Neural progenitor cell (in vitro differentiated cells): Measurements from ENCODE around the gene SASH3. TPM values are rescaled to one million over a fixed set of nuclear protein-coding genes. Genes with fewer than 3 reads are reported as not detected.

Experiments
- DNase-seq: peaks from one replicate; pipeline ENCODE4 v3.0.0-alpha.2; 2016; ENCODE audit warnings: low spot score
- H2AFZ ChIP-seq: fragments of 200-600 bp; sonication (generic); replicated peaks from 2 replicates; pipeline ENCODE4 v1.6.1; 2016; ENCODE audit warnings: antibody characterized with exemption
- H3F3A ChIP-seq: fragments of 200-600 bp; sonication (generic); 2 replicates; pipeline ENCODE4 v1.6.1; 2016; ENCODE audit warnings: antibody characterized with exemption, low read depth
- H3K27ac ChIP-seq: fragments of 200-600 bp; sonication (generic); 2 replicates; pipeline ENCODE4 v1.5.1; 2016; ENCODE audit warnings: mild to moderate bottlenecking
- H3K27me3 ChIP-seq: fragments of 200-600 bp; sonication (generic); 2 replicates; pipeline ENCODE4 v1.6.1; 2016; ENCODE audit warnings: mild to moderate bottlenecking, moderate library complexity
- H3K36me3 ChIP-seq: fragments of 200-600 bp; sonication (generic); 2 replicates; pipeline ENCODE4 v1.5.1; 2016
- H3K4me1 ChIP-seq: fragments of 200-600 bp; sonication (generic); 2 replicates; pipeline ENCODE4 v1.6.1; 2016; ENCODE audit warnings: mixed run types
- H3K4me2 ChIP-seq: fragments of 200-600 bp; sonication (generic); 2 replicates; pipeline ENCODE4 v1.6.1; 2016
- H3K4me3 ChIP-seq: fragments of 200-600 bp; sonication (generic); 2 replicates; pipeline ENCODE4 v1.5.1; 2016
- H3K79me2 ChIP-seq: fragments of 200-600 bp; sonication (generic); 2 replicates; pipeline ENCODE4 v1.6.1; 2016; ENCODE audit warnings: low read depth
- H3K9ac ChIP-seq: fragments of 200-600 bp; sonication (generic); 2 replicates; pipeline ENCODE4 v1.6.1; 2016
- H3K9me3 ChIP-seq: fragments of 200-600 bp; sonication (generic); 2 replicates; pipeline ENCODE4 v1.5.1; 2016; ENCODE audit warnings: low read depth
- H4K20me1 ChIP-seq: fragments of 200-600 bp; sonication (generic); 2 replicates; pipeline ENCODE4 v1.6.1; 2016; ENCODE audit warnings: low read depth
- H3K27ac Mint-ChIP-seq: 3 replicates; pipeline ENCODE4 v1.8.0; 2021; ENCODE audit warnings: mixed read lengths
- H3K27me3 Mint-ChIP-seq: 2 replicates; pipeline ENCODE4 v1.8.0; 2022; ENCODE audit warnings: low read depth, mild to moderate bottlenecking, inconsistent platforms, moderate library complexity, mixed read lengths; ENCODE audit not compliant: insufficient read depth
- H3K36me3 Mint-ChIP-seq: 3 replicates; pipeline ENCODE4 v1.8.0; 2021; ENCODE audit warnings: mixed read lengths
- H3K4me1 Mint-ChIP-seq: 3 replicates; pipeline ENCODE4 v1.8.0; 2021; ENCODE audit warnings: mixed read lengths
- H3K4me3 Mint-ChIP-seq: 3 replicates; pipeline ENCODE4 v1.8.0; 2021; ENCODE audit warnings: mild to moderate bottlenecking, moderate library complexity, mixed read lengths
- H3K9me3 Mint-ChIP-seq: 3 replicates; pipeline ENCODE4 v1.8.0; 2020; ENCODE audit warnings: mixed read lengths
- CTCF ChIP-seq: fragments of 200-600 bp; sonication (generic); IDR thresholded peaks from 2 replicates; pipeline ENCODE4 v1.5.1; 2017; ENCODE audit warnings: antibody characterized with exemption, mild to moderate bottlenecking
- EZH2 ChIP-seq: fragments of 200-600 bp; sonication (generic); IDR thresholded peaks from 2 replicates; pipeline ENCODE4 v1.6.1; 2017; ENCODE audit warnings: antibody characterized with exemption, mild to moderate bottlenecking, moderate library complexity
- EZH2phosphoT487 ChIP-seq: fragments of 200-600 bp; sonication (generic); IDR thresholded peaks from 2 replicates; pipeline ENCODE4 v1.6.1; 2017; ENCODE audit warnings: antibody characterized with exemption
- total RNA-seq: library from RNA; depleted of rRNA; stranded (reverse); fragments of >200 nt; gene quantifications from 2 replicates; pipeline ENCODE4 v1.2.3, GENCODE V29; 2015; ENCODE audit warnings: low replicate concordance

The SASH3 gene
- total RNA-seq, 1 donor from 2014 or later = not detected

- no peaks in the 10 kb centered on the region for H3F3A ChIP-seq
- H3K9me3 Mint-ChIP-seq = no peaks in the 10 kb centered on the region
These were observed 28.8 kb upstream of the SASH3 start for GRCh38 chrX:129750971-129751370.

GRCh38 chrX:129754056-129755024, 25.4 kb upstream of the SASH3 start:
- Histone ChIP-seq H3K9ac (no peak overlapping the region), H3K27me3 (no peaks in the 10 kb centered on the region), H3K36me3 (no peaks in the 10 kb centered on the region), H3K4me3 (no peak overlapping the region), H3K4me1 (no peaks in the 10 kb centered on the region), H4K20me1 (no peaks in the 10 kb centered on the region), H3K4me2 (no peak overlapping the region), H3F3A (no peaks in the 10 kb centered on the region), H3K79me2 (no peaks in the 10 kb centered on the region), H2AFZ (peak overlapping the region; percentile 38), H3K27ac (no peak overlapping the region), H3K9me3 (no peaks in the 10 kb centered on the region)
- H3K27ac Mint-ChIP-seq = peak overlapping the region; percentile 3
- no peak overlapping the region for H3K4me3 Mint-ChIP-seq
- H3K27me3 Mint-ChIP-seq = peaks cover 14% of the 10 kb centered on the region
- peaks cover 32% of the 10 kb centered on the region for H3K4me1 Mint-ChIP-seq
- H3K36me3 Mint-ChIP-seq = no peaks in the 10 kb centered on the region
- TF ChIP-seq CTCF = peak; percentile 63
- no peak for TF ChIP-seq EZH2phosphoT487
- DNase-seq = peak; percentile 46
- H3K9me3 Mint-ChIP-seq = no peaks in the 10 kb centered on the region

More at GRCh38 chrX:129750971-129751370, 28.8 kb upstream of the SASH3 start:
- no peaks in the 10 kb centered on the region for H3K36me3 Mint-ChIP-seq
- H2AFZ ChIP-seq = no peak overlapping the region
- H3K27ac ChIP-seq = no peak overlapping the region
- no peaks in the 10 kb centered on the region for H3K9me3 ChIP-seq
- no peaks in the 10 kb centered on the region for H3K36me3 ChIP-seq
- no peak overlapping the region for H3K9ac ChIP-seq
- no peak overlapping the region for H3K4me3 Mint-ChIP-seq
- peaks cover 13% of the 10 kb centered on the region for H3K27me3 Mint-ChIP-seq
- no peaks in the 10 kb centered on the region for H4K20me1 ChIP-seq
- no peak overlapping the region for H3K4me3 ChIP-seq
- no peaks in the 10 kb centered on the region for H3K4me1 ChIP-seq
- H3K4me2 ChIP-seq = no peak overlapping the region
- no peak for DNase-seq
- peaks cover 41% of the 10 kb centered on the region for H3K4me1 Mint-ChIP-seq
- no peaks in the 10 kb centered on the region for H3K79me2 ChIP-seq
- no peak for TF ChIP-seq EZH2
- no peak for TF ChIP-seq CTCF
- TF ChIP-seq EZH2phosphoT487 = no peak
- no peak overlapping the region for H3K27ac Mint-ChIP-seq
- no peaks in the 10 kb centered on the region for H3K27me3 ChIP-seq

- no peaks in the 10 kb centered on the region for H3K36me3 Mint-ChIP-seq
- Histone ChIP-seq H3K27ac (no peak overlapping the region), H3F3A (no peaks in the 10 kb centered on the region), H3K4me1 (no peaks in the 10 kb centered on the region), H2AFZ (no peak overlapping the region), H3K27me3 (no peaks in the 10 kb centered on the region), H3K36me3 (no peaks in the 10 kb centered on the region), H3K79me2 (no peaks in the 10 kb centered on the region), H3K9me3 (no peaks in the 10 kb centered on the region), H4K20me1 (no peaks in the 10 kb centered on the region), H3K9ac (no peak overlapping the region), H3K4me3 (no peak overlapping the region), H3K4me2 (no peak overlapping the region)
- H3K9me3 Mint-ChIP-seq = no peaks in the 10 kb centered on the region
- DNase-seq = peak; percentile 36
- peaks cover 12% of the 10 kb centered on the region for H3K27me3 Mint-ChIP-seq
- H3K27ac Mint-ChIP-seq = peak overlapping the region; percentile 50
- TF ChIP-seq CTCF = peak; percentile 20
- TF ChIP-seq EZH2 = no peak
- no peak for TF ChIP-seq EZH2phosphoT487
- H3K4me3 Mint-ChIP-seq = no peak overlapping the region
- H3K4me1 Mint-ChIP-seq = peaks cover 36% of the 10 kb centered on the region
These were observed 23.7 kb upstream of the SASH3 start for GRCh38 chrX:129755779-129756650.
